GM21529 (cell line): Measurements from ENCODE around the gene SPSB2.
"Not testable (repeated sequence)": the region's sequence is repeated elsewhere in the genome, so short reads cannot be mapped to it uniquely, and the experiment has no call there.

Experiments used
- ATAC-seq: cut with Tn5 transposase; IDR thresholded peaks from one replicate; pipeline ENCODE4 v1.9.1; 2021; ENCODE audit not compliant: unreplicated experiment

Gene SPSB2

GRCh38 chr12:6873094-6874014 lies at the start of gene SPSB2:
SPSB2 (minus strand) TSS chr12:6873303; CDS start chr12:6872901, 402 bp downstream.
- peak; percentile 70 for ATAC-seq

GRCh38 chr12:6921996-6922946 lies 49.2 kb upstream of the SPSB2 start:
- no peak for ATAC-seq

GRCh38 chr12:6921539-6921938 lies 48.4 kb upstream of the SPSB2 start:
- no peak for ATAC-seq

- no peak for ATAC-seq
Observed at GRCh38 chr12:6919588-6919987, 46.5 kb upstream of the SPSB2 start.

- ATAC-seq, result no peak
Observed at GRCh38 chr12:6917491-6918231, 44.6 kb upstream of the SPSB2 start.

- no peak for ATAC-seq
Observed at GRCh38 chr12:6916426-6917200, 43.5 kb upstream of the SPSB2 start.

- no peak for ATAC-seq
Observed at GRCh38 chr12:6915789-6916285, 42.7 kb upstream of the SPSB2 start.

GRCh38 chr12:6914947-6915788 lies 42.1 kb upstream of the SPSB2 start:
- ATAC-seq, result no peak

- ATAC-seq, result peak; percentile 77
Observed at GRCh38 chr12:6914246-6914946, 41.3 kb upstream of the SPSB2 start, which contains the start of gene ENO2. ENO2 (plus strand) TSS chr12:6914580; CDS start chr12:6915833, 1,253 bp downstream.

- ATAC-seq, result no peak
Observed at GRCh38 chr12:6912164-6912935, 39.2 kb upstream of the SPSB2 start.

- no peak for ATAC-seq
Observed at GRCh38 chr12:6909421-6910145, 36.5 kb upstream of the SPSB2 start.

GRCh38 chr12:6908141-6908540 lies 35.0 kb upstream of the SPSB2 start:
- not testable (repeated sequence) for ATAC-seq

GRCh38 chr12:6905414-6906040 lies 32.4 kb upstream of the SPSB2 start:
- ATAC-seq, result no peak

- peak; percentile 96 for ATAC-seq
Observed at GRCh38 chr12:6904280-6905276, 31.5 kb upstream of the SPSB2 start, which contains the start of gene LRRC23. LRRC23 (plus strand) TSS chr12:6904822; CDS start chr12:6905634, 812 bp downstream.

- no peak for ATAC-seq
Observed at GRCh38 chr12:6903722-6904121, 30.6 kb upstream of the SPSB2 start.
